H1 (cell line): ENCODE measurements around the gene RNU11. TPM values are rescaled to one million over a fixed set of nuclear protein-coding genes. Genes with fewer than 3 reads are reported as not detected.

Experiments
- CTCF ChIA-PET: fragments of 300-600 bp; sonication (Branson Sonifier 250); formaldehyde crosslinking; loops from one replicate; lab custom pipeline; 2021; ENCODE audit not compliant: partially characterized antibody; lab: Charles Lee
- POLR2A ChIA-PET: fragments of 300-600 bp; sonication (Branson Sonifier 250); formaldehyde crosslinking; loops from one replicate; lab custom pipeline; 2021; ENCODE audit warnings: inconsistent platforms; ENCODE audit not compliant: partially characterized antibody; lab: Charles Lee
- DNase-seq, 2 experiments: peaks; one replicate each; pipeline versions ENCODE4 v3.0.0 to v3.0.0-alpha.2; 2010 to 2022; ENCODE audit warnings: low spot score in 2 of 2, low read depth in 1 of 2, mixed read lengths in 1 of 2
- FAIRE-seq: peaks from 2 replicates; lab custom pipeline; 2011; peaks lifted over from hg19 to GRCh38; lab: Jason Lieb, UNC
- H2AFZ ChIP-seq: 2 replicates; pipeline ENCODE4 v1.8.1; 2012; ENCODE audit warnings: low read length, inconsistent platforms
- H2AK5ac ChIP-seq: 2 replicates; pipeline ENCODE4 v1.6.1; 2013; ENCODE audit warnings: low read depth, low read length
- H2BK120ac ChIP-seq: replicated peaks from 2 replicates; pipeline ENCODE3; 2013; ENCODE audit warnings: low read depth, low read length, inconsistent platforms
- H2BK12ac ChIP-seq: 2 replicates; pipeline ENCODE4 v1.6.1; 2013; ENCODE audit warnings: low read depth, low read length
- H2BK15ac ChIP-seq: 2 replicates; pipeline ENCODE4 v1.6.1; 2013; ENCODE audit warnings: low read length
- H2BK20ac ChIP-seq: 2 replicates; pipeline ENCODE4 v1.6.1; 2013; ENCODE audit warnings: low read length
- H2BK5ac ChIP-seq: 2 replicates; pipeline ENCODE4 v1.6.1; 2013; ENCODE audit warnings: low read depth, low read length
- H3K14ac ChIP-seq: 2 replicates; pipeline ENCODE4 v1.6.1; 2013; ENCODE audit warnings: inconsistent platforms; ENCODE audit not compliant: insufficient read length
- H3K18ac ChIP-seq: 2 replicates; pipeline ENCODE4 v1.6.1; 2013; ENCODE audit warnings: low read length; ENCODE audit errors: extremely low read depth
- H3K23ac ChIP-seq: 2 replicates; pipeline ENCODE4 v1.6.1; 2013; ENCODE audit warnings: inconsistent platforms; ENCODE audit not compliant: insufficient read length
- H3K23me2 ChIP-seq: 2 replicates; pipeline ENCODE4 v1.6.1; 2013; ENCODE audit warnings: low read depth, low read length
- H3K27ac ChIP-seq: 2 replicates; pipeline ENCODE4 v1.6.1; 2011; ENCODE audit warnings: low read depth, low read length, inconsistent platforms
- H3K27me3 ChIP-seq, 4 experiments: replicated peaks in 1 of 4; 1 replicate in 1 of 4; 2 replicates in 3 of 4; pipeline versions ENCODE4 v1.6.1 to v1.8.1; 2011 to 2013; ENCODE audit warnings: low read length in 3 of 4, mild to moderate bottlenecking in 3 of 4, inconsistent platforms in 2 of 4, mixed read lengths in 2 of 4, moderate library complexity in 1 of 4; ENCODE audit not compliant: control insufficient read depth in 3 of 4, insufficient read depth in 3 of 4; ENCODE audit errors: extremely low read depth in 1 of 4
- H3K36me3 ChIP-seq, 4 experiments: 2 replicates each; pipeline versions ENCODE4 v1.6.1 to v1.8.1; 2011 to 2013; ENCODE audit warnings: mild to moderate bottlenecking in 4 of 4, low read length in 3 of 4, moderate library complexity in 2 of 4, control low read depth in 1 of 4, inconsistent platforms in 1 of 4; ENCODE audit not compliant: insufficient read depth in 4 of 4, control insufficient read depth in 2 of 4
- H3K4ac ChIP-seq: replicated peaks from 2 replicates; pipeline ENCODE3; 2013; ENCODE audit warnings: low read length, low read depth, mixed read lengths, inconsistent platforms; ENCODE audit not compliant: insufficient read length
- H3K4me1 ChIP-seq, 4 experiments: replicated peaks in 1 of 4; 1 replicate in 1 of 4; 2 replicates in 3 of 4; pipeline versions ENCODE4 v1.6.1 to v1.8.1; 2011 to 2013; ENCODE audit warnings: low read length in 3 of 4, inconsistent platforms in 2 of 4, mixed read lengths in 1 of 4; ENCODE audit not compliant: insufficient read depth in 4 of 4, control insufficient read depth in 3 of 4
- H3K4me2 ChIP-seq, 2 experiments: 2 replicates each; pipeline versions ENCODE4 v1.6.1 to v1.8.1; 2011 to 2013; ENCODE audit warnings: low read depth in 2 of 2, low read length in 2 of 2, control low read depth in 1 of 2, inconsistent platforms in 1 of 2, mild to moderate bottlenecking in 1 of 2; ENCODE audit not compliant: insufficient read depth in 1 of 2
- H3K4me3 ChIP-seq, 4 experiments: fragments of 200-600, 300-600 bp in 1 of 4; sonication (generic), shearing (Covaris generic), sonication (Bioruptor Twin) in 1 of 4; 2 replicates each; pipeline versions ENCODE4 v1.5.1 to v1.8.1; 2011 to 2016; ENCODE audit warnings: low read length in 4 of 4, low read depth in 3 of 4, control low read depth in 2 of 4, inconsistent platforms in 2 of 4, mild to moderate bottlenecking in 2 of 4, mixed read lengths in 1 of 4, moderate library complexity in 1 of 4; ENCODE audit not compliant: insufficient read depth in 2 of 4; ENCODE audit errors: extremely low read depth in 1 of 4
- H3K56ac ChIP-seq: replicated peaks from 2 replicates; pipeline ENCODE3; 2013; ENCODE audit warnings: low read depth, mild to moderate bottlenecking, mixed read lengths, low read length, inconsistent platforms; ENCODE audit not compliant: insufficient read length
- H3K79me1 ChIP-seq: 2 replicates; pipeline ENCODE4 v1.6.1; 2013; ENCODE audit warnings: low read depth, low read length, control low read depth
- H3K79me2 ChIP-seq, 2 experiments: 2 replicates each; pipeline versions ENCODE4 v1.6.1 to v1.8.1; 2012 to 2013; ENCODE audit warnings: low read length in 2 of 2, mild to moderate bottlenecking in 2 of 2, inconsistent platforms in 1 of 2; ENCODE audit not compliant: insufficient read depth in 2 of 2, control insufficient read depth in 1 of 2
- H3K9ac ChIP-seq, 4 experiments: replicated peaks in 1 of 4; 1 replicate in 1 of 4; 2 replicates in 3 of 4; pipeline versions ENCODE4 v1.6.1 to v1.8.1; 2011 to 2013; ENCODE audit warnings: low read depth in 3 of 4, low read length in 3 of 4, control low read depth in 2 of 4, mild to moderate bottlenecking in 2 of 4, moderate library complexity in 2 of 4, inconsistent platforms in 1 of 4; ENCODE audit errors: extremely low read depth in 1 of 4
- H3K9me3 ChIP-seq, 2 experiments: 2 replicates each; pipeline versions ENCODE4 v1.6.1 to v1.8.1; 2012 to 2013; ENCODE audit warnings: mild to moderate bottlenecking in 2 of 2, moderate library complexity in 2 of 2, control low read depth in 1 of 2, inconsistent platforms in 1 of 2, low read depth in 1 of 2, low read length in 1 of 2, mixed read lengths in 1 of 2; ENCODE audit not compliant: insufficient read depth in 2 of 2
- H4K20me1 ChIP-seq, 2 experiments: replicated peaks in 1 of 2; 2 replicates each; pipeline versions ENCODE3 to v1.8.1; 2011 to 2013; ENCODE audit warnings: inconsistent platforms in 2 of 2, low read length in 2 of 2, mild to moderate bottlenecking in 1 of 2; ENCODE audit not compliant: insufficient read depth in 2 of 2, control insufficient read depth in 1 of 2
- H4K5ac ChIP-seq: 2 replicates; pipeline ENCODE4 v1.6.1; 2013; ENCODE audit warnings: low read length, low read depth, mixed read lengths, inconsistent platforms; ENCODE audit not compliant: insufficient read length
- H4K8ac ChIP-seq: 2 replicates; pipeline ENCODE4 v1.8.0; 2013; ENCODE audit warnings: mild to moderate bottlenecking, moderate library complexity, low read length, inconsistent platforms; ENCODE audit not compliant: insufficient read depth; ENCODE audit errors: extremely low read depth
- H4K91ac ChIP-seq: replicated peaks from 2 replicates; pipeline ENCODE3; 2013; ENCODE audit warnings: low read length, mixed read lengths, inconsistent platforms; ENCODE audit not compliant: insufficient read length
- KDM1A ChIP-seq: fragments of 200-600, 300-600 bp; sonication (generic); IDR thresholded peaks from 2 replicates; pipeline ENCODE4 v1.7.1; 2016; ENCODE audit warnings: mild to moderate bottlenecking, low read length, borderline replicate concordance
- KDM4A ChIP-seq: IDR thresholded peaks from one replicate; pipeline ENCODE4 v1.7.1; 2012; ENCODE audit warnings: low read depth, mild to moderate bottlenecking, moderate library complexity, low read length, inconsistent platforms; ENCODE audit not compliant: severe bottlenecking
- MAX ChIP-seq: IDR thresholded peaks from 2 replicates; pipeline ENCODE4 v1.6.1; 2012; ENCODE audit warnings: inconsistent platforms
- RAD21 ChIP-seq, 2 experiments: IDR thresholded peaks in 1 of 2; conservative IDR thresholded peaks in 1 of 2; 2 replicates each; pipeline ENCODE4 v1.6.1; 2011; ENCODE audit warnings: low read depth in 2 of 2, low read length in 2 of 2, improper control_type of control experiment in 1 of 2, inconsistent platforms in 1 of 2, mild to moderate bottlenecking in 1 of 2, moderate library complexity in 1 of 2
- RBBP5 ChIP-seq: IDR thresholded peaks from 2 replicates; pipeline ENCODE4 v1.7.1; 2012; ENCODE audit warnings: low read depth, mild to moderate bottlenecking, inconsistent platforms, low read length, moderate library complexity, borderline replicate concordance
- SIN3A ChIP-seq, 2 experiments: IDR thresholded peaks in 1 of 2; conservative IDR thresholded peaks in 1 of 2; 2 replicates each; pipeline ENCODE4 v1.6.1; 2011 to 2012; ENCODE audit warnings: low read length in 2 of 2, improper control_type of control experiment in 1 of 2, low read depth in 1 of 2, mild to moderate bottlenecking in 1 of 2
- SUZ12 ChIP-seq: fragments of 200-600 bp; sonication (generic); IDR thresholded peaks from 2 replicates; pipeline ENCODE4 v1.6.1; 2012; ENCODE audit warnings: mild to moderate bottlenecking, inconsistent platforms, low read length, moderate library complexity, mixed read lengths
- TAF7 ChIP-seq: optimal IDR thresholded peaks from 2 replicates; pipeline ENCODE3; 2011; ENCODE audit warnings: low read depth, mild to moderate bottlenecking, inconsistent platforms, low read length, moderate library complexity, borderline replicate concordance
- TCF12 ChIP-seq: IDR thresholded peaks from 2 replicates; pipeline ENCODE4 v1.6.1; 2011; ENCODE audit warnings: low read depth, mild to moderate bottlenecking, low read length
- WGBS, 2 experiments: shearing (Covaris generic) in 1 of 2; methylation state at CpG; one replicate each; pipeline versions ENCODE4 v1.1.6 to v1.1.7; 2013 to 2015; ENCODE audit warnings: low lambda C conversion rate in 2 of 2, mixed read lengths in 2 of 2, inconsistent platforms in 1 of 2, low coverage in 1 of 2, missing lambda C conversion rate in 1 of 2; ENCODE audit not compliant: insufficient replicate concordance in 2 of 2, insufficient coverage in 1 of 2, insufficient read length in 1 of 2; ENCODE audit errors: extremely low coverage in 1 of 2, missing lambda C conversion rate in 1 of 2; 5-methylcytosine and 5-hydroxymethylcytosine counted together
- polyA plus RNA-seq, 7 experiments: library from polyadenylated mRNA; depleted of rRNA in 3 of 7; stranded (reverse) in 5 of 7; unstranded in 2 of 7; fragments of >200 nt in 5 of 7; fragments of 200-250 nt in 2 of 7; gene quantifications; 1 replicate in 5 of 7; 2 replicates in 1 of 7; 4 replicates in 1 of 7; pipeline versions ENCODE4 v1.2.1 to v1.2.3, GENCODE V29; 2011 to 2013; ENCODE audit warnings: missing spikeins in 2 of 7, mixed read lengths in 2 of 7
- total RNA-seq: library from RNA; stranded (reverse); fragmentation: NEBNext Ultra II Directional; extraction: Animal tissue kit (Norgen Biotek cat#: 25700); gene quantifications from 2 replicates; pipeline ENCODE4 v1.2.1, GENCODE V29; 2021
- TF ChIP-seq, protein P1 (sequence below): IDR thresholded peaks from 2 replicates; pipeline ENCODE4 v1.6.1; 2012; ENCODE audit warnings: low read length, inconsistent platforms

Gene RNU11
- total and polyA plus RNA-seq, 2 of the 8 experiments (the other 6 are each of a cell fraction or from before 2014, with no cell fraction given): not detected

DNA sequence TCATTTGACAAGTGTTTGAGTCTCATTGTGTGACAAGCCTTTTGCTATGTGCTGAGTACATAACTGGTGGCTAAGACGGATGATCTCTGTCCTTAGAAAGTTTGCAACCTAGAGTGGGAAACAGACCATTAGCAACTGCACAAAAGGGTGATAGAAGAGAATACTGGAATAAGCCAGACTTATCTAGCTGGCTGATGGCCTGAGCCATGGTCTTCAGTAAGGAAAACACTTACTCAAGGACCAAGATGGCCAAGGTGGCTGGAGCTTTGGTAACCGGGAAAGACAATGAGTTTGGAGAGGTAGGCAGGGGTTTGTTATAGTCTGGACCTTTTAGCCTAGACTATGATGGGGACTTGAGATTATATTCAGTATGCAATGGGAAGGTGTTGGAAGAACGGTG, 3.9 kb upstream of the RNU11 start:
- FAIRE-seq (no peak), DNase-seq (no peak)
- Histone ChIP-seq H4K91ac (no peak overlapping the region), H3K23me2 (peaks cover 6% of the 10 kb centered on the region), H2BK15ac (peak overlapping the region; percentile 0; the same call in 1 of the 2 replicates), H3K18ac (no peak overlapping the region), H3K56ac (no peak overlapping the region), H3K23ac (no peak overlapping the region), H3K79me2 (peaks cover 0 to 7% of the 10 kb centered on the region in 2 experiments; a peak in 2 of 4 replicates), H3K9me3 (no peaks in the 10 kb centered on the region), H3K14ac (no peak overlapping the region), H3K36me3 (no peaks in the 10 kb centered on the region), H4K8ac (no peak overlapping the region), H3K27me3 (no peaks in the 10 kb centered on the region), H3K27ac (no peak overlapping the region), H3K9ac (no peak overlapping the region), H2AFZ (no peak overlapping the region), H2BK5ac (no peak overlapping the region), H3K4me2 (no peak overlapping the region), H3K4me1 (peaks cover 0 to 5% (median 4%) of the 10 kb centered on the region in 4 experiments; a peak in 4 of 7 replicates), H3K4me3 (no peak overlapping the region), H3K4ac (no peak overlapping the region), H3K79me1 (no peaks in the 10 kb centered on the region), H4K5ac (no peak overlapping the region), H2BK120ac (no peak overlapping the region), H2BK20ac (0 out of 2 replicates have a peak overlapping the region, but pooled peaks have one; percentile 53), H2BK12ac (no peak overlapping the region), H2AK5ac (peak overlapping the region; percentile 26; the same call in 1 of the 2 replicates), H4K20me1 (no peaks in the 10 kb centered on the region)
- 79% methylated on average over 3 of the region's 3 CpGs; no CpG with 5 or more reads in 1 of the 2 experiments for WGBS, 2 experiments
- CTCF ChIA-PET: interaction anchor here (0.7 to 5.1 kb wide), 5 partner anchors 9 to 297 kb away, joined by 3 to 31 read pairs (median 3); partner anchors contain the start of gene YTHDF2
- POLR2A ChIA-PET: interaction anchor here (0.6 to 9.3 kb wide), 11 partner anchors 8 to 1433 kb away, joined by 3 to 132 read pairs (median 7); partner anchors contain the start of genes GMEB1, PHACTR4, RCC1 and YTHDF2
- TF ChIP-seq, protein P1, sequence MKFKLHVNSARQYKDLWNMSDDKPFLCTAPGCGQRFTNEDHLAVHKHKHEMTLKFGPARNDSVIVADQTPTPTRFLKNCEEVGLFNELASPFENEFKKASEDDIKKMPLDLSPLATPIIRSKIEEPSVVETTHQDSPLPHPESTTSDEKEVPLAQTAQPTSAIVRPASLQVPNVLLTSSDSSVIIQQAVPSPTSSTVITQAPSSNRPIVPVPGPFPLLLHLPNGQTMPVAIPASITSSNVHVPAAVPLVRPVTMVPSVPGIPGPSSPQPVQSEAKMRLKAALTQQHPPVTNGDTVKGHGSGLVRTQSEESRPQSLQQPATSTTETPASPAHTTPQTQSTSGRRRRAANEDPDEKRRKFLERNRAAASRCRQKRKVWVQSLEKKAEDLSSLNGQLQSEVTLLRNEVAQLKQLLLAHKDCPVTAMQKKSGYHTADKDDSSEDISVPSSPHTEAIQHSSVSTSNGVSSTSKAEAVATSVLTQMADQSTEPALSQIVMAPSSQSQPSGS: no peak
- TF ChIP-seq TAF7 (no peak), KDM1A (no peak), RBBP5 (no peak), RAD21 (IDR thresholded peaks at IDR 0.05 in 1 of 2, conservative IDR thresholded peaks at IDR 0.05 in 1 of 2; ENCODE audit: low read depth in 2 of 2, low read length in 2 of 2) (no peak), MAX (no peak), SIN3A (conservative IDR thresholded peaks at IDR 0.05 in 1 of 2, IDR thresholded peaks at IDR 0.05 in 1 of 2; ENCODE audit: low read depth in 1 of 2, low read length in 2 of 2) (no peak), TCF12 (no peak), SUZ12 (no peak), KDM4A (no peak)
